Measurements from ENCODE around the gene ABI2.
"Not testable (repeated sequence)": the region's sequence is repeated elsewhere in the genome, so short reads cannot be mapped to it uniquely, and the experiment has no call there.

ABI2 gene

GRCh38 chr2:203361922-203362321 lies 33.7 kb downstream of the ABI2 start:
- CTCF ChIA-PET, result interaction anchor here (0.7 kb wide), 1 partner anchor 19 kb away, joined by 4 read pairs; no protein-coding TSS in a partner anchor
- no peak for DNase-seq (ENCODE audit: extremely low spot score)
- TF ChIP-seq L3MBTL2 (conservative IDR thresholded peaks at IDR 0.05) (no peak), HDGF (IDR thresholded peaks at IDR 0.05; ENCODE audit: borderline replicate concordance) (no peak), ZNF384 (IDR thresholded peaks at IDR 0.05) (no peak), NFRKB (IDR thresholded peaks at IDR 0.05) (no peak), FOXK2 (IDR thresholded peaks at IDR 0.05) (no peak), TARDBP (IDR thresholded peaks at IDR 0.05) (no peak), FOXM1 (IDR thresholded peaks at IDR 0.05; ENCODE audit: borderline replicate concordance) (no peak), SP1 (IDR thresholded peaks at IDR 0.05) (no peak), FOXA1 (IDR thresholded peaks at IDR 0.05) (no peak), CTBP1 (IDR thresholded peaks at IDR 0.05; ENCODE audit: borderline replicate concordance) (no peak), ARNT (IDR thresholded peaks at IDR 0.05) (no peak), BHLHE40 (IDR thresholded peaks at IDR 0.05; ENCODE audit: borderline replicate concordance) (no peak), LEF1 (IDR thresholded peaks at IDR 0.05; ENCODE audit: borderline replicate concordance) (no peak), SUZ12 (IDR thresholded peaks at IDR 0.05) (no peak), PKNOX1 (IDR thresholded peaks at IDR 0.05) (no peak), ELF4 (IDR thresholded peaks at IDR 0.05) (no peak)
- POLR2A ChIA-PET, result no interaction called here

GRCh38 chr2:203366639-203367466 lies 38.7 kb downstream of the ABI2 start:
- no peak for DNase-seq (ENCODE audit: extremely low spot score)
- ChIA-PET CTCF (no interaction called here), POLR2A (no interaction called here)
- no peak for TF ChIP-seq PKNOX1 (IDR thresholded peaks at IDR 0.05)
- no peak for TF ChIP-seq ZNF384 (IDR thresholded peaks at IDR 0.05)
- TF ChIP-seq ELF4 (IDR thresholded peaks at IDR 0.05), result no peak
- TF ChIP-seq SP1 (IDR thresholded peaks at IDR 0.05), result no peak
- TF ChIP-seq NFRKB (IDR thresholded peaks at IDR 0.05), result no peak
- no peak for TF ChIP-seq CTBP1 (IDR thresholded peaks at IDR 0.05; ENCODE audit: borderline replicate concordance)
- no peak for TF ChIP-seq FOXM1 (IDR thresholded peaks at IDR 0.05; ENCODE audit: borderline replicate concordance)
- no peak for TF ChIP-seq SUZ12 (IDR thresholded peaks at IDR 0.05)
- no peak for TF ChIP-seq FOXA1 (IDR thresholded peaks at IDR 0.05)
- TF ChIP-seq ARNT (IDR thresholded peaks at IDR 0.05), result no peak
- TF ChIP-seq LEF1 (IDR thresholded peaks at IDR 0.05; ENCODE audit: borderline replicate concordance), result no peak
- no peak for TF ChIP-seq BHLHE40 (IDR thresholded peaks at IDR 0.05; ENCODE audit: borderline replicate concordance)
- no peak for TF ChIP-seq HDGF (IDR thresholded peaks at IDR 0.05; ENCODE audit: borderline replicate concordance)
- no peak for TF ChIP-seq L3MBTL2 (conservative IDR thresholded peaks at IDR 0.05)
- no peak for TF ChIP-seq TARDBP (IDR thresholded peaks at IDR 0.05)
- no peak for TF ChIP-seq FOXK2 (IDR thresholded peaks at IDR 0.05)

GRCh38 chr2:203372706-203373105 lies 44.5 kb downstream of the ABI2 start:
- DNase-seq (ENCODE audit: extremely low spot score); CTCF ChIA-PET; POLR2A ChIA-PET: not testable (repeated sequence)

- POLR2A ChIA-PET, result no interaction called here
- DNase-seq (ENCODE audit: extremely low spot score), result no peak
- CTCF ChIA-PET, result no interaction called here
- no peak for TF ChIP-seq ELF4 (IDR thresholded peaks at IDR 0.05)
Observed at GRCh38 chr2:203376173-203376572, 48.0 kb downstream of the ABI2 start.

DNA sequence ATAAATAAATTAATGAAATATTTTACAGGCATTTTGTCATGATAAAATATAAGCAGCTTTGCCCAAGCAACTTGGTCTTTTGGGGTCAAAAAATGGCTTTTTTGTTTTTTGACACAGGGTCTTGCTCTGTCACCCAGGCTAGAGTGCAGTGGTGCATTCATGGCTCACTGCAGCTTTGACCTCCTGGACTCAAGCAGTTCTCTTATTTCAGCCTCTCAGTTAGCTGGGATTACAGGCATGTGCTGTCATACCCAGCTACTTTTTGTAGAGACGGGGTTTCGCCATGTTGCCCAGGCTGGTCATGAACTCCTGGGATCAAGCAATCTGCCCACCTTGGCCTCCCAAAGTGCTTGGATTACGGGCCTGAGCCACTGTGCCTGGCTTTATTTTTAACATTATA lies 51.0 kb downstream of the ABI2 start:
- ChIA-PET CTCF (no interaction called here), POLR2A (no interaction called here)
- no peak for DNase-seq (ENCODE audit: extremely low spot score)
- no peak for TF ChIP-seq SP1 (IDR thresholded peaks at IDR 0.05)
- no peak for TF ChIP-seq ELF4 (IDR thresholded peaks at IDR 0.05)
- TF ChIP-seq PKNOX1 (IDR thresholded peaks at IDR 0.05), result no peak
- no peak for TF ChIP-seq NFRKB (IDR thresholded peaks at IDR 0.05)
- no peak for TF ChIP-seq ZNF384 (IDR thresholded peaks at IDR 0.05)
- TF ChIP-seq L3MBTL2 (conservative IDR thresholded peaks at IDR 0.05), result no peak
- TF ChIP-seq FOXK2 (IDR thresholded peaks at IDR 0.05), result no peak
- no peak for TF ChIP-seq LEF1 (IDR thresholded peaks at IDR 0.05; ENCODE audit: borderline replicate concordance)
- TF ChIP-seq CTBP1 (IDR thresholded peaks at IDR 0.05; ENCODE audit: borderline replicate concordance), result no peak
- no peak for TF ChIP-seq FOXA1 (IDR thresholded peaks at IDR 0.05)
- no peak for TF ChIP-seq SUZ12 (IDR thresholded peaks at IDR 0.05)
- no peak for TF ChIP-seq BHLHE40 (IDR thresholded peaks at IDR 0.05; ENCODE audit: borderline replicate concordance)
- TF ChIP-seq ARNT (IDR thresholded peaks at IDR 0.05), result no peak

GRCh38 chr2:203383038-203383437 lies 54.8 kb downstream of the ABI2 start:
- no peak for DNase-seq (ENCODE audit: extremely low spot score)
- TF ChIP-seq SP1 (IDR thresholded peaks at IDR 0.05) (no peak), SUZ12 (IDR thresholded peaks at IDR 0.05) (no peak), ZNF384 (IDR thresholded peaks at IDR 0.05) (no peak), FOXA1 (IDR thresholded peaks at IDR 0.05) (no peak), TARDBP (IDR thresholded peaks at IDR 0.05) (no peak)
- ChIA-PET POLR2A (no interaction called here), CTCF (no interaction called here)

- DNase-seq (ENCODE audit: extremely low spot score); CTCF ChIA-PET; POLR2A ChIA-PET: not testable (repeated sequence)
Observed at GRCh38 chr2:203388153-203388552, 60.0 kb downstream of the ABI2 start.

All from HEK293T (cell line).